ENCODE data around the gene GPR142. TPM values are rescaled to one million over a fixed set of nuclear protein-coding genes. Genes with fewer than 3 reads are reported as not detected.

Gene GPR142
- total and polyA plus RNA-seq, 4 donors = 0.05 to 0.08 TPM; not detected in 2

DNA sequence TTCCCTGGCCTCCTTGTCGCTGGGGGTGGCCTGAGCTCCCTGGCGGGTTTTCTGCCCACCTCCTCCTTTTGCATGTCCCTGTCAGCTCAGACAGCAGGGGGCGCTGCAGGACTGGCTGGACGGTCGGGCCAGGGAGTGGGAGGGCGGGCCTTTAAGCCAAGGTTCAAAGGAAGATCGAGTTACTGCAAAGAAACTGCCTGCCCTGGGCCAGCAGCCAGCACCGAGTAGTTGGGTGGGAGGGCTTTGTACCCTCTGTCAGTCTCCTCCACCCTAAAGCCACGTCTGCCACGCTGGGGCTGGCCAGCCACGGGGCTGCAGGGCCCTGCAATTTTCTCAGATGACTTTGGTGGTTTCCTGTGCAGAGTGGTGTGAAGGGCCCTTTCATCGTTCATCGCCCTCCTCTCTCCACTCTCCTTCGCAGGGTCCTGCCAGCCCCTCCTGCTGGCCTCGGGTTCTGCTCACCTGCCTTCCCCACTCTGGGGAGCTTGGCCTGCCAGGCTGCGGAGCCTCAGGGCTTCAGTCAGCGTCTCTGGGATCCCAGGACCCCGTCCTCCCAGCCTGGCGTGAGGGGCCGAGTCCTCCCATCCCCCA, 12.3 kb downstream of the GPR142 start:
- 20% methylated on average over 20 of the region's 20 CpGs for WGBS
- Histone ChIP-seq H3K27me3 (ENCODE audit: control insufficient read depth in 4 of 4, insufficient read depth in 4 of 4, low read length in 3 of 4) (no peaks in the 10 kb centered on the region), H3K9ac (ENCODE audit: low read depth in 1 of 2, low read length in 2 of 2) (no peak overlapping the region), H3K4me1 (ENCODE audit: control insufficient read depth in 4 of 4, insufficient read depth in 4 of 4, low read length in 3 of 4) (peaks cover 3 to 9% (median 6%) of the 10 kb centered on the region in 4 donors), H3K36me3 (ENCODE audit: control insufficient read depth in 4 of 4, insufficient read depth in 3 of 4, low read depth in 1 of 4, low read length in 3 of 4) (no peaks in the 10 kb centered on the region), H3K9me3 (ENCODE audit: control insufficient read depth in 4 of 4, low read length in 3 of 4) (no peaks in the 10 kb centered on the region), H3K4me3 (ENCODE audit: low read depth in 1 of 3, low read length in 3 of 3) (no peak overlapping the region), H3K27ac (ENCODE audit: low read depth in 1 of 2, low read length in 2 of 2) (no peak overlapping the region)
- DNase-seq (ENCODE audit: low spot score) = peak; percentile 91
- TF ChIP-seq YY1 (IDR thresholded peaks at IDR 0.05) = no peak
- no peak for TF ChIP-seq EGR1 (IDR thresholded peaks at IDR 0.05; ENCODE audit: low read depth in 2 of 2)
- peak; percentile 99 to 100 for TF ChIP-seq RAD21 (IDR thresholded peaks at IDR 0.05)
- TF ChIP-seq RXRA (IDR thresholded peaks at IDR 0.05) = peak in 1 of 2 donors; percentile 36
- peak in 1 of 2 donors; percentile 34 for TF ChIP-seq HNF4A (conservative IDR thresholded peaks at IDR 0.05)
- TF ChIP-seq GABPA (IDR thresholded peaks at IDR 0.05 in 1 of 2, conservative IDR thresholded peaks at IDR 0.05 in 1 of 2) = no peak
- TF ChIP-seq, protein P1, sequence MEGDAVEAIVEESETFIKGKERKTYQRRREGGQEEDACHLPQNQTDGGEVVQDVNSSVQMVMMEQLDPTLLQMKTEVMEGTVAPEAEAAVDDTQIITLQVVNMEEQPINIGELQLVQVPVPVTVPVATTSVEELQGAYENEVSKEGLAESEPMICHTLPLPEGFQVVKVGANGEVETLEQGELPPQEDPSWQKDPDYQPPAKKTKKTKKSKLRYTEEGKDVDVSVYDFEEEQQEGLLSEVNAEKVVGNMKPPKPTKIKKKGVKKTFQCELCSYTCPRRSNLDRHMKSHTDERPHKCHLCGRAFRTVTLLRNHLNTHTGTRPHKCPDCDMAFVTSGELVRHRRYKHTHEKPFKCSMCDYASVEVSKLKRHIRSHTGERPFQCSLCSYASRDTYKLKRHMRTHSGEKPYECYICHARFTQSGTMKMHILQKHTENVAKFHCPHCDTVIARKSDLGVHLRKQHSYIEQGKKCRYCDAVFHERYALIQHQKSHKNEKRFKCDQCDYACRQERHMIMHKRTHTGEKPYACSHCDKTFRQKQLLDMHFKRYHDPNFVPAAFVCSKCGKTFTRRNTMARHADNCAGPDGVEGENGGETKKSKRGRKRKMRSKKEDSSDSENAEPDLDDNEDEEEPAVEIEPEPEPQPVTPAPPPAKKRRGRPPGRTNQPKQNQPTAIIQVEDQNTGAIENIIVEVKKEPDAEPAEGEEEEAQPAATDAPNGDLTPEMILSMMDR (IDR thresholded peaks at IDR 0.05; ENCODE audit: low read depth, low read length, missing input control) = peak; percentile 98

GRCh38 chr17:74380086-74380958, 13.0 kb downstream of the GPR142 start:
- Histone ChIP-seq H3K4me3 (ENCODE audit: low read depth in 1 of 3, low read length in 3 of 3) (no peak overlapping the region), H3K27ac (ENCODE audit: low read depth in 1 of 2, low read length in 2 of 2) (no peak overlapping the region), H3K9ac (ENCODE audit: low read depth in 1 of 2, low read length in 2 of 2) (no peak overlapping the region), H3K4me1 (ENCODE audit: control insufficient read depth in 4 of 4, insufficient read depth in 4 of 4, low read length in 3 of 4) (peaks cover 3 to 9% (median 6%) of the 10 kb centered on the region in 4 donors), H3K36me3 (ENCODE audit: control insufficient read depth in 4 of 4, insufficient read depth in 3 of 4, low read depth in 1 of 4, low read length in 3 of 4) (no peaks in the 10 kb centered on the region), H3K27me3 (ENCODE audit: control insufficient read depth in 4 of 4, insufficient read depth in 4 of 4, low read length in 3 of 4) (no peaks in the 10 kb centered on the region), H3K9me3 (ENCODE audit: control insufficient read depth in 4 of 4, low read length in 3 of 4) (no peaks in the 10 kb centered on the region)
- TF ChIP-seq GABPA (IDR thresholded peaks at IDR 0.05 in 1 of 2, conservative IDR thresholded peaks at IDR 0.05 in 1 of 2) (no peak), FOXA1 (IDR thresholded peaks at IDR 0.05) (no peak), YY1 (IDR thresholded peaks at IDR 0.05) (no peak), HNF4G (IDR thresholded peaks at IDR 0.05) (no peak), HNF4A (conservative IDR thresholded peaks at IDR 0.05) (no peak), SP1 (IDR thresholded peaks at IDR 0.05) (no peak)
- DNase-seq (ENCODE audit: low spot score) = no peak
- WGBS = 60% methylated on average over 17 of the region's 17 CpGs

GRCh38 chr17:74380959-74381808, 13.9 kb downstream of the GPR142 start:
- no peak overlapping the region for H3K4me3 ChIP-seq (ENCODE audit: low read depth in 1 of 3, low read length in 3 of 3)
- H3K27ac ChIP-seq (ENCODE audit: low read depth in 1 of 2, low read length in 2 of 2) = no peak overlapping the region
- H3K4me1 ChIP-seq (ENCODE audit: control insufficient read depth in 4 of 4, insufficient read depth in 4 of 4, low read length in 3 of 4) = peaks cover 3 to 9% (median 6%) of the 10 kb centered on the region in 4 donors
- no peak for DNase-seq (ENCODE audit: low spot score)
- H3K27me3 ChIP-seq (ENCODE audit: control insufficient read depth in 4 of 4, insufficient read depth in 4 of 4, low read length in 3 of 4) = no peaks in the 10 kb centered on the region
- no peaks in the 10 kb centered on the region for H3K36me3 ChIP-seq (ENCODE audit: control insufficient read depth in 4 of 4, insufficient read depth in 3 of 4, low read depth in 1 of 4, low read length in 3 of 4)
- 90% methylated on average over 15 of the region's 15 CpGs for WGBS
- H3K9me3 ChIP-seq (ENCODE audit: control insufficient read depth in 4 of 4, low read length in 3 of 4) = no peaks in the 10 kb centered on the region
- H3K9ac ChIP-seq (ENCODE audit: low read depth in 1 of 2, low read length in 2 of 2) = no peak overlapping the region
- TF ChIP-seq RAD21 (IDR thresholded peaks at IDR 0.05) = no peak
- TF ChIP-seq YY1 (IDR thresholded peaks at IDR 0.05) = no peak
- no peak for TF ChIP-seq RXRA (IDR thresholded peaks at IDR 0.05)
- TF ChIP-seq, protein P1 (IDR thresholded peaks at IDR 0.05; ENCODE audit: low read depth, low read length, missing input control) = no peak
- TF ChIP-seq FOXA1 (IDR thresholded peaks at IDR 0.05) = no peak
- no peak for TF ChIP-seq HNF4G (IDR thresholded peaks at IDR 0.05)
- no peak for TF ChIP-seq NR2F2 (IDR thresholded peaks at IDR 0.05)
- no peak for TF ChIP-seq REST (IDR thresholded peaks at IDR 0.05)
- TF ChIP-seq FOXA2 (IDR thresholded peaks at IDR 0.05) = no peak

Measured in liver (tissue), 9 donors.